CD14-positive monocyte (primary cell): ENCODE results near the gene GNA12. TPM values are rescaled to one million over a fixed set of nuclear protein-coding genes. Genes with fewer than 3 reads are reported as not detected.

Source experiments
- DNase-seq, 3 donors: peaks; one replicate each; pipeline ENCODE4 v3.0.0-alpha.2; 2011 to 2022
- H2AFZ ChIP-seq: 2 replicates; pipeline ENCODE4 v1.6.0; 2012; ENCODE audit warnings: mild to moderate bottlenecking, low read depth, low read length, inconsistent platforms; ENCODE audit not compliant: insufficient read depth, poor library complexity, severe bottlenecking
- H3K27ac ChIP-seq, 2 donors: 1 replicate in 1 of 2; 2 replicates in 1 of 2; pipeline ENCODE4 v1.5.1; 2012 to 2013; ENCODE audit warnings: low read length in 2 of 2, control low read depth in 1 of 2, inconsistent platforms in 1 of 2, low read depth in 1 of 2, mild to moderate bottlenecking in 1 of 2
- H3K27me3 ChIP-seq, 2 donors: one replicate each; pipeline versions ENCODE4 v1.6.0 to v1.6.1; 2011 to 2013; ENCODE audit warnings: low read length in 2 of 2; ENCODE audit not compliant: control insufficient read depth in 2 of 2, insufficient read depth in 2 of 2
- H3K36me3 ChIP-seq, 2 donors: replicated peaks in 1 of 2; 1 replicate in 1 of 2; 2 replicates in 1 of 2; pipeline versions ENCODE4 v1.5.1 to v1.6.1; 2012 to 2013; ENCODE audit warnings: low read length in 2 of 2, control low read depth in 1 of 2, inconsistent platforms in 1 of 2, mild to moderate bottlenecking in 1 of 2; ENCODE audit not compliant: insufficient read depth in 2 of 2, control insufficient read depth in 1 of 2
- H3K4me1 ChIP-seq, 2 donors: 1 replicate in 1 of 2; 2 replicates in 1 of 2; pipeline versions ENCODE4 v1.5.1 to v1.6.1; 2012 to 2013; ENCODE audit warnings: low read length in 2 of 2, control low read depth in 1 of 2, inconsistent platforms in 1 of 2, mild to moderate bottlenecking in 1 of 2, moderate library complexity in 1 of 2; ENCODE audit not compliant: insufficient read depth in 2 of 2, control insufficient read depth in 1 of 2
- H3K4me2 ChIP-seq: replicated peaks from 2 replicates; pipeline ENCODE3; 2012; ENCODE audit warnings: low read length, moderate library complexity, mild to moderate bottlenecking; ENCODE audit not compliant: poor library complexity, severe bottlenecking; ENCODE audit errors: extremely low read depth
- H3K4me3 ChIP-seq, 3 experiments: fragments of 200-600 bp in 1 of 3; sonication (generic) in 1 of 3; replicated peaks in 1 of 3; 1 replicate in 2 of 3; 2 replicates in 1 of 3; pipeline ENCODE4 v1.5.1; 2011 to 2013; ENCODE audit warnings: low read length in 3 of 3, mild to moderate bottlenecking in 3 of 3, control low read depth in 2 of 3, low read depth in 2 of 3, inconsistent platforms in 1 of 3, moderate library complexity in 1 of 3
- H3K79me2 ChIP-seq: 2 replicates; pipeline ENCODE4 v1.6.0; 2012; ENCODE audit warnings: mild to moderate bottlenecking, control low read depth, inconsistent platforms, low read length, moderate library complexity; ENCODE audit not compliant: insufficient read depth
- H3K9ac ChIP-seq: 2 replicates; pipeline ENCODE4 v1.6.0; 2017; ENCODE audit warnings: low read length, mild to moderate bottlenecking; ENCODE audit not compliant: insufficient read depth, poor library complexity, severe bottlenecking
- H3K9me3 ChIP-seq, 2 donors: replicated peaks in 1 of 2; 1 replicate in 1 of 2; 2 replicates in 1 of 2; pipeline versions ENCODE4 v1.5.1 to v1.6.1; 2012 to 2013; ENCODE audit warnings: low read length in 2 of 2, control low read depth in 1 of 2; ENCODE audit not compliant: control insufficient read depth in 1 of 2, insufficient read depth in 1 of 2
- H4K20me1 ChIP-seq: 2 replicates; pipeline ENCODE4 v1.6.0; 2012; ENCODE audit warnings: mild to moderate bottlenecking, low read length, control low read depth, moderate library complexity; ENCODE audit not compliant: insufficient read depth
- H3K27ac Mint-ChIP-seq, 7 donors: one replicate each; pipeline ENCODE4 v1.8.0; 2020; ENCODE audit warnings: mild to moderate bottlenecking in 7 of 7, mixed read lengths in 7 of 7, moderate library complexity in 6 of 7, inconsistent platforms in 2 of 7
- H3K27me3 Mint-ChIP-seq, 3 donors: one replicate each; pipeline ENCODE4 v1.8.0; 2021 to 2022; ENCODE audit warnings: low read depth in 3 of 3, mild to moderate bottlenecking in 3 of 3, mixed read lengths in 3 of 3, moderate library complexity in 3 of 3, inconsistent platforms in 1 of 3
- H3K36me3 Mint-ChIP-seq, 2 donors: one replicate each; pipeline ENCODE4 v1.8.0; 2020; ENCODE audit warnings: mixed read lengths in 2 of 2, inconsistent platforms in 1 of 2, mild to moderate bottlenecking in 1 of 2
- H3K4me1 Mint-ChIP-seq: one replicate; pipeline ENCODE4 v1.8.0; 2020; ENCODE audit warnings: mild to moderate bottlenecking, mixed read lengths
- H3K4me3 Mint-ChIP-seq, 2 donors: one replicate each; pipeline ENCODE4 v1.8.0; 2020; ENCODE audit warnings: mild to moderate bottlenecking in 2 of 2, mixed read lengths in 2 of 2, moderate library complexity in 1 of 2
- H3K9me3 Mint-ChIP-seq, 7 donors: one replicate each; pipeline ENCODE4 v1.8.0; 2020 to 2022; ENCODE audit warnings: mixed read lengths in 7 of 7, mild to moderate bottlenecking in 6 of 7, moderate library complexity in 6 of 7, inconsistent platforms in 2 of 7
- WGBS: methylation state at CpG from one replicate; pipeline ENCODE4 v1.1.5; 2013; ENCODE audit warnings: missing lambda C conversion rate; ENCODE audit not compliant: insufficient coverage; 5-methylcytosine and 5-hydroxymethylcytosine counted together
- intact Hi-C, 2 donors: fragments of 100-400 bp; cut with micrococcal nuclease; formaldehyde crosslinking; loops; one replicate each; pipeline versions ENCODE4 v1.15.0 to v1.15.1; 2023
- polyA plus RNA-seq, 3 donors: library from polyadenylated mRNA; depleted of rRNA in 1 of 3; unstranded in 2 of 3; stranded (reverse) in 1 of 3; fragments of 300-500 nt in 2 of 3; fragments of >200 nt in 1 of 3; fragmentation: Illumina TruSeq in 2 of 3; gene quantifications; 1 replicate in 2 of 3; 2 replicates in 1 of 3; pipeline ENCODE4 v1.2.3, GENCODE V29; 2012 to 2021
- TF ChIP-seq, protein P1 (sequence below): fragments of 200-600 bp; IDR thresholded peaks from one replicate; pipeline ENCODE4 v1.8.0; 2022; ENCODE audit warnings: antibody characterized with exemption, mild to moderate bottlenecking

Gene GNA12
- polyA plus RNA-seq, 3 donors: 3.4 to 25.9 (median 10.6) TPM

DNA sequence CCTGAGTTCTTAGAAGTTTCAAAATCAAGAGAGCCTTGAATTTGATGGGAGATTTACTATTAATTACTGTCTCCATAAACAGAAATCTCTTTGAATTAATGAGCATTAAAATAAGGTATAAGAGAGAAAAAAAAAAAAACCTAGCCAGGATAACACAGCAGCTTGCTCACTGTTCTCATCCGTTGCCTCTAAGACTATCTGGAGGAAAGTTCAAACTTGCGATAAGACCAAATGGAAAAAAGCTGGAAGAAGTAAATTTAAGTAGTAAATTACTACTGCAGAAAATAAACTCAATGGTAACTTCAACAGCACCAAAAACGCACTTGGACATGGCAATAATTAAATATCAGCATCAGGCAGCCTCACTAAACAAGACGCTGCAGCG is 36.7 kb downstream of the GNA12 start:
- Histone ChIP-seq H3K79me2 (peaks cover 8% of the 10 kb centered on the region), H3K27ac (no peak overlapping the region), H4K20me1 (peaks cover 7% of the 10 kb centered on the region), H3K9me3 (no peaks in the 10 kb centered on the region), H2AFZ (no peak overlapping the region), H3K4me2 (no peak overlapping the region), H3K4me1 (peaks cover 22 to 33% of the 10 kb centered on the region in 2 donors), H3K36me3 (no peaks in the 10 kb centered on the region), H3K9ac (no peak overlapping the region), H3K4me3 (no peak overlapping the region), H3K27me3 (no peaks in the 10 kb centered on the region)
- TF ChIP-seq, protein P1, sequence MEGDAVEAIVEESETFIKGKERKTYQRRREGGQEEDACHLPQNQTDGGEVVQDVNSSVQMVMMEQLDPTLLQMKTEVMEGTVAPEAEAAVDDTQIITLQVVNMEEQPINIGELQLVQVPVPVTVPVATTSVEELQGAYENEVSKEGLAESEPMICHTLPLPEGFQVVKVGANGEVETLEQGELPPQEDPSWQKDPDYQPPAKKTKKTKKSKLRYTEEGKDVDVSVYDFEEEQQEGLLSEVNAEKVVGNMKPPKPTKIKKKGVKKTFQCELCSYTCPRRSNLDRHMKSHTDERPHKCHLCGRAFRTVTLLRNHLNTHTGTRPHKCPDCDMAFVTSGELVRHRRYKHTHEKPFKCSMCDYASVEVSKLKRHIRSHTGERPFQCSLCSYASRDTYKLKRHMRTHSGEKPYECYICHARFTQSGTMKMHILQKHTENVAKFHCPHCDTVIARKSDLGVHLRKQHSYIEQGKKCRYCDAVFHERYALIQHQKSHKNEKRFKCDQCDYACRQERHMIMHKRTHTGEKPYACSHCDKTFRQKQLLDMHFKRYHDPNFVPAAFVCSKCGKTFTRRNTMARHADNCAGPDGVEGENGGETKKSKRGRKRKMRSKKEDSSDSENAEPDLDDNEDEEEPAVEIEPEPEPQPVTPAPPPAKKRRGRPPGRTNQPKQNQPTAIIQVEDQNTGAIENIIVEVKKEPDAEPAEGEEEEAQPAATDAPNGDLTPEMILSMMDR: no peak
- 44% methylated on average over 2 of the region's 5 CpGs for WGBS
- DNase-seq: no peak
- Mint-ChIP-seq H3K27me3 (peaks cover 0 to 3% (median 0%) of the 10 kb centered on the region in 3 donors), H3K4me1 (peaks cover 44% of the 10 kb centered on the region), H3K36me3 (peaks cover 19 to 27% of the 10 kb centered on the region in 2 donors), H3K27ac (no peak overlapping the region), H3K4me3 (no peak overlapping the region), H3K9me3 (peaks cover 0 to 2% (median 0%) of the 10 kb centered on the region in 7 donors)
- intact Hi-C loops: no loop called here

DNA sequence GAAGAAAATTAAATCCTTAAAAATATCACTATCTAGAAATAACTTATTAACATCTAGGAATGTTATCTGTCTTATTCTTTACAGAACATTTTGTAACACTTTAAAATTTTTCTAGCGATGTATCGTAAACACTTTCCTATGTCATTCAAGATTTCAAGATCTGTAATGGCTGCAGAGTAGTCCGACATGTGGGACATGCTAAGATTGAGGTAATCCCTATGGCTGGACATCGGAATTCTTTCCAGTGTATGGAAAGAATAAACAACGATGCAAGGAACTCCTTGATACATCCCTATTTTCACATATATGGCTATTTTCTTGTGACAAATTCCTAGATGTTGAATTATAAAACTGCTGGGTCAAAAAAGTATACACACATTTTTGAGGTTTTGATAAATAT is 37.5 kb downstream of the GNA12 start:
- H3K36me3 Mint-ChIP-seq: peaks cover 19 to 27% of the 10 kb centered on the region in 2 donors
- no peak for DNase-seq
- no peaks in the 10 kb centered on the region for H3K9me3 ChIP-seq
- peaks cover 42% of the 10 kb centered on the region for H3K4me1 Mint-ChIP-seq
- H3K9me3 Mint-ChIP-seq: peaks cover 0 to 2% (median 0%) of the 10 kb centered on the region in 7 donors
- intact Hi-C loops: no loop called here
- H3K4me2 ChIP-seq: no peak overlapping the region
- H3K79me2 ChIP-seq: peaks cover 8% of the 10 kb centered on the region
- peaks cover 0 to 1% (median 0%) of the 10 kb centered on the region in 3 donors for H3K27me3 Mint-ChIP-seq
- no peak overlapping the region for H3K27ac ChIP-seq
- no peak overlapping the region for H3K4me3 ChIP-seq
- no peak overlapping the region for H2AFZ ChIP-seq
- no peak overlapping the region for H3K4me3 Mint-ChIP-seq
- no peaks in the 10 kb centered on the region for H3K27me3 ChIP-seq
- peaks cover 17 to 29% of the 10 kb centered on the region in 2 donors for H3K4me1 ChIP-seq
- WGBS: no CpG with 5 or more reads among the region's 5 CpGs
- H3K9ac ChIP-seq: no peak overlapping the region
- H3K36me3 ChIP-seq: no peaks in the 10 kb centered on the region
- no peak overlapping the region for H3K27ac Mint-ChIP-seq
- peaks cover 7% of the 10 kb centered on the region for H4K20me1 ChIP-seq
- TF ChIP-seq, protein P1: no peak
